ENCODE data around the gene SPINK4.

The SPINK4 gene

GRCh38 chr9:33242609-33243134, 2.7 kb downstream of the SPINK4 start:
- Histone ChIP-seq H3K4me1 (ENCODE audit: control insufficient read depth, insufficient read depth, low read length) (no peaks in the 10 kb centered on the region), H3K27me3 (ENCODE audit: control insufficient read depth, insufficient read depth, low read length, poor library complexity, severe bottlenecking) (no peaks in the 10 kb centered on the region), H3K4me3 (ENCODE audit: insufficient read depth, low read depth, low read length) (no peak overlapping the region), H3K9me3 (ENCODE audit: control insufficient read depth, low read length) (no peaks in the 10 kb centered on the region), H3K27ac (ENCODE audit: insufficient read depth, low read depth, low read length, poor library complexity, severe bottlenecking) (no peak overlapping the region), H3K36me3 (ENCODE audit: control insufficient read depth, insufficient read depth, low read length) (no peaks in the 10 kb centered on the region)
- 83 to 95% methylated on average over 6 of the region's 6 CpGs for WGBS, 2 experiments

GRCh38 chr9:33244137-33244784, 4.3 kb downstream of the SPINK4 start:
- no peaks in the 10 kb centered on the region for H3K36me3 ChIP-seq (ENCODE audit: control insufficient read depth, insufficient read depth, low read length)
- WGBS, 2 experiments = 87 to 91% methylated on average over 7 of the region's 9 CpGs
- H3K27ac ChIP-seq (ENCODE audit: insufficient read depth, low read depth, low read length, poor library complexity, severe bottlenecking) = no peak overlapping the region
- H3K4me1 ChIP-seq (ENCODE audit: control insufficient read depth, insufficient read depth, low read length) = no peaks in the 10 kb centered on the region
- no peaks in the 10 kb centered on the region for H3K27me3 ChIP-seq (ENCODE audit: control insufficient read depth, insufficient read depth, low read length, poor library complexity, severe bottlenecking)
- no peaks in the 10 kb centered on the region for H3K9me3 ChIP-seq (ENCODE audit: control insufficient read depth, low read length)
- H3K4me3 ChIP-seq (ENCODE audit: insufficient read depth, low read depth, low read length) = no peak overlapping the region

GRCh38 chr9:33245341-33245740, 5.4 kb downstream of the SPINK4 start:
- H3K9me3 ChIP-seq (ENCODE audit: control insufficient read depth, low read length) = no peaks in the 10 kb centered on the region
- H3K4me3 ChIP-seq (ENCODE audit: insufficient read depth, low read depth, low read length) = no peak overlapping the region
- no peaks in the 10 kb centered on the region for H3K4me1 ChIP-seq (ENCODE audit: control insufficient read depth, insufficient read depth, low read length)
- H3K36me3 ChIP-seq (ENCODE audit: control insufficient read depth, insufficient read depth, low read length) = no peaks in the 10 kb centered on the region
- WGBS, 2 experiments = 83 to 90% methylated on average over 2 of the region's 2 CpGs
- H3K27me3 ChIP-seq (ENCODE audit: control insufficient read depth, insufficient read depth, low read length, poor library complexity, severe bottlenecking) = no peaks in the 10 kb centered on the region
- no peak overlapping the region for H3K27ac ChIP-seq (ENCODE audit: insufficient read depth, low read depth, low read length, poor library complexity, severe bottlenecking)

- no peaks in the 10 kb centered on the region for H3K9me3 ChIP-seq (ENCODE audit: control insufficient read depth, low read length)
- H3K27me3 ChIP-seq (ENCODE audit: control insufficient read depth, insufficient read depth, low read length, poor library complexity, severe bottlenecking) = no peaks in the 10 kb centered on the region
- H3K27ac ChIP-seq (ENCODE audit: insufficient read depth, low read depth, low read length, poor library complexity, severe bottlenecking) = no peak overlapping the region
- no peak overlapping the region for H3K4me3 ChIP-seq (ENCODE audit: insufficient read depth, low read depth, low read length)
- H3K36me3 ChIP-seq (ENCODE audit: control insufficient read depth, insufficient read depth, low read length) = no peaks in the 10 kb centered on the region
- 93% methylated on average over 9 of the region's 9 CpGs for WGBS, 2 experiments
- H3K4me1 ChIP-seq (ENCODE audit: control insufficient read depth, insufficient read depth, low read length) = no peaks in the 10 kb centered on the region
These were observed 6.4 kb downstream of the SPINK4 start for GRCh38 chr9:33246269-33246860.

GRCh38 chr9:33248606-33249005, 8.6 kb downstream of the SPINK4 start:
- Histone ChIP-seq H3K27me3 (ENCODE audit: control insufficient read depth, insufficient read depth, low read length, poor library complexity, severe bottlenecking) (no peaks in the 10 kb centered on the region), H3K9me3 (ENCODE audit: control insufficient read depth, low read length) (no peaks in the 10 kb centered on the region), H3K4me1 (ENCODE audit: control insufficient read depth, insufficient read depth, low read length) (no peaks in the 10 kb centered on the region), H3K27ac (ENCODE audit: insufficient read depth, low read depth, low read length, poor library complexity, severe bottlenecking) (no peak overlapping the region), H3K4me3 (ENCODE audit: insufficient read depth, low read depth, low read length) (no peak overlapping the region), H3K36me3 (ENCODE audit: control insufficient read depth, insufficient read depth, low read length) (peaks cover 4% of the 10 kb centered on the region)
- 86 to 90% methylated on average over 3 of the region's 3 CpGs for WGBS, 2 experiments

- Histone ChIP-seq H3K9me3 (ENCODE audit: control insufficient read depth, low read length) (no peaks in the 10 kb centered on the region), H3K4me1 (ENCODE audit: control insufficient read depth, insufficient read depth, low read length) (no peaks in the 10 kb centered on the region), H3K27me3 (ENCODE audit: control insufficient read depth, insufficient read depth, low read length, poor library complexity, severe bottlenecking) (no peaks in the 10 kb centered on the region), H3K27ac (ENCODE audit: insufficient read depth, low read depth, low read length, poor library complexity, severe bottlenecking) (no peak overlapping the region), H3K36me3 (ENCODE audit: control insufficient read depth, insufficient read depth, low read length) (peaks cover 4% of the 10 kb centered on the region), H3K4me3 (ENCODE audit: insufficient read depth, low read depth, low read length) (no peak overlapping the region)
- 89 to 92% methylated on average over 6 of the region's 6 CpGs for WGBS, 2 experiments
These were observed 9.2 kb downstream of the SPINK4 start for GRCh38 chr9:33249087-33249658.

- no peak overlapping the region for H3K27ac ChIP-seq (ENCODE audit: insufficient read depth, low read depth, low read length, poor library complexity, severe bottlenecking)
- no peaks in the 10 kb centered on the region for H3K27me3 ChIP-seq (ENCODE audit: control insufficient read depth, insufficient read depth, low read length, poor library complexity, severe bottlenecking)
- H3K9me3 ChIP-seq (ENCODE audit: control insufficient read depth, low read length) = no peaks in the 10 kb centered on the region
- no peak overlapping the region for H3K4me3 ChIP-seq (ENCODE audit: insufficient read depth, low read depth, low read length)
- H3K36me3 ChIP-seq (ENCODE audit: control insufficient read depth, insufficient read depth, low read length) = peaks cover 6% of the 10 kb centered on the region
- 88 to 90% methylated on average over 2 of the region's 2 CpGs for WGBS, 2 experiments
- no peaks in the 10 kb centered on the region for H3K4me1 ChIP-seq (ENCODE audit: control insufficient read depth, insufficient read depth, low read length)
These were observed 10.0 kb downstream of the SPINK4 start for GRCh38 chr9:33249983-33250382.

GRCh38 chr9:33250458-33250995, 10.6 kb downstream of the SPINK4 start:
- Histone ChIP-seq H3K36me3 (ENCODE audit: control insufficient read depth, insufficient read depth, low read length) (peaks cover 12% of the 10 kb centered on the region), H3K9me3 (ENCODE audit: control insufficient read depth, low read length) (no peaks in the 10 kb centered on the region), H3K4me1 (ENCODE audit: control insufficient read depth, insufficient read depth, low read length) (no peaks in the 10 kb centered on the region), H3K27ac (ENCODE audit: insufficient read depth, low read depth, low read length, poor library complexity, severe bottlenecking) (no peak overlapping the region), H3K4me3 (ENCODE audit: insufficient read depth, low read depth, low read length) (no peak overlapping the region), H3K27me3 (ENCODE audit: control insufficient read depth, insufficient read depth, low read length, poor library complexity, severe bottlenecking) (no peaks in the 10 kb centered on the region)
- 88 to 95% methylated on average over 1 of the region's 1 CpG for whole genome bisulfite sequencing, 2 experiments

GRCh38 chr9:33254211-33254610, 14.2 kb downstream of the SPINK4 start:
- Histone ChIP-seq H3K27me3 (ENCODE audit: control insufficient read depth, insufficient read depth, low read length, poor library complexity, severe bottlenecking) (no peaks in the 10 kb centered on the region), H3K4me1 (ENCODE audit: control insufficient read depth, insufficient read depth, low read length) (no peaks in the 10 kb centered on the region), H3K4me3 (ENCODE audit: insufficient read depth, low read depth, low read length) (no peak overlapping the region), H3K27ac (ENCODE audit: insufficient read depth, low read depth, low read length, poor library complexity, severe bottlenecking) (no peak overlapping the region), H3K9me3 (ENCODE audit: control insufficient read depth, low read length) (no peaks in the 10 kb centered on the region), H3K36me3 (ENCODE audit: control insufficient read depth, insufficient read depth, low read length) (peaks cover 41% of the 10 kb centered on the region)
- WGBS, 2 experiments = 90 to 96% methylated on average over 4 of the region's 4 CpGs

- Histone ChIP-seq H3K27me3 (ENCODE audit: control insufficient read depth, insufficient read depth, low read length, poor library complexity, severe bottlenecking) (no peaks in the 10 kb centered on the region), H3K4me3 (ENCODE audit: insufficient read depth, low read depth, low read length) (no peak overlapping the region), H3K4me1 (ENCODE audit: control insufficient read depth, insufficient read depth, low read length) (no peaks in the 10 kb centered on the region), H3K36me3 (ENCODE audit: control insufficient read depth, insufficient read depth, low read length) (peaks cover 48% of the 10 kb centered on the region), H3K27ac (ENCODE audit: insufficient read depth, low read depth, low read length, poor library complexity, severe bottlenecking) (no peak overlapping the region), H3K9me3 (ENCODE audit: control insufficient read depth, low read length) (no peaks in the 10 kb centered on the region)
- WGBS, 2 experiments = 93 to 95% methylated on average over 8 of the region's 8 CpGs
These were observed 15.0 kb downstream of the SPINK4 start for GRCh38 chr9:33255014-33255413.

All from ectodermal cell (in vitro differentiated cells).